Activated CD8-positive, alpha-beta memory T cell treated with anti-CD3 and anti-CD28 coated beads, Interleukin-2, amount 50 U/mL, for 1 hour (primary cell): ENCODE data around the gene SPATC1L.

Experiments
- DNase-seq: peaks from one replicate; pipeline ENCODE4 v3.0.0-alpha.2; 2020; ENCODE audit errors: extremely low read depth

The SPATC1L gene

GRCh38 chr21:46120301-46121285 is 63.7 kb downstream of the SPATC1L start:
- no peak for DNase-seq

DNA sequence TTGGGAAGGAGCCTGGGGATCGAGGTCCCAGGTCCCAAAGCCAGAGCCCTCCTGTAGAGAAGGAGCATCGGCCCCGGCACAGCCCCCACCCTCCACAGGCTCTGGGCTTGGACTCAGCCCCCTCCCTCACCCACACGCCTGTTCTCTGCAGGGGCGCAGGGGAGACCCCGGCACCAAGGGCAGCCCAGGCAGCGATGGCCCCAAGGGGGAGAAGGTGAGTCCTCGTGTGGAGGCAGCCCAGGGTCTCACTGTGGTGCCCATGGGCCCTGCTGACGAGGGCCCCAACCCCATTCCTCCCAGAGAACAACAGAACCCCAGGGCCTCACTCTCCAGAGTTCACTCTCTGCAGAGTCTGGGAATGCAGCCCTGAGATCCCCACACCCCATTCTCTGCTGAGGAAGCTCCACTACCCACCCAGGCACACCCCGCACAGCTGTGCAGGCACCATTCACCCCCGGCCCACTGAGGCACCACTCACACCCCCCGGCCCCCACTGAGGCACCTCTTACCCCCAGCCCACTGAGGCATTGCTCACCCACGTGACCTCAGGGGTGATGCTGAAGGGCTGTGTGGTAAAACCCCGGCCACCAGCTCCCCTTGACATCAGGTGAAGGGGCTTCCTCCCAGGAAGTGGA is 64.5 kb downstream of the SPATC1L start:
- no peak for DNase-seq

DNA sequence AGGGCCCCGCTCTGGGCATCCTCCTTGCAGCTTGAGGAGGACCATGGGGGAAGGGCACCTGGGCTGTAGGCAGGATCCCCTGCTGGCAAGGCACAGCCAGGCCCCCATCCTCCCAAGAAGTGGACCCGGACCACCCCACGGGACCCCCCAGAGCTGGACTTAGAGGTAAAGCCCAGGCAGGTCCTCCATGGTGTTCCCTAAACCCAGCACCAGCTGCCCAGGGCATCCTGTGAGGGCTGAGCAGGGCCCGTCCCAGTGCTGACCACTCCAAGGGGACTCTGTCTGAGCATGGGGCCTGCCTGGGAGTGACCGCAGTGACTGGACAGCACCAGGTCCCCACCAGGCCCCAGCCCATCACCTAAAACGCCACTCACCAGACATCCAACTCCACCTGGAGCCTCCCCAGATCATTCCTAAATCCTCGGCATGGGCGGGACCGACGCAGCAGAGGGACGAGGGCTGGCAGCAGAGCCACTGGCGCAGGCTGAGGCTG is 65.1 kb downstream of the SPATC1L start:
- no peak for DNase-seq

- no peak for DNase-seq
Measured at GRCh38 chr21:46118316-46119143, 65.7 kb downstream of the SPATC1L start.

- no peak for DNase-seq
Measured at GRCh38 chr21:46117586-46118315, 66.5 kb downstream of the SPATC1L start.

DNA sequence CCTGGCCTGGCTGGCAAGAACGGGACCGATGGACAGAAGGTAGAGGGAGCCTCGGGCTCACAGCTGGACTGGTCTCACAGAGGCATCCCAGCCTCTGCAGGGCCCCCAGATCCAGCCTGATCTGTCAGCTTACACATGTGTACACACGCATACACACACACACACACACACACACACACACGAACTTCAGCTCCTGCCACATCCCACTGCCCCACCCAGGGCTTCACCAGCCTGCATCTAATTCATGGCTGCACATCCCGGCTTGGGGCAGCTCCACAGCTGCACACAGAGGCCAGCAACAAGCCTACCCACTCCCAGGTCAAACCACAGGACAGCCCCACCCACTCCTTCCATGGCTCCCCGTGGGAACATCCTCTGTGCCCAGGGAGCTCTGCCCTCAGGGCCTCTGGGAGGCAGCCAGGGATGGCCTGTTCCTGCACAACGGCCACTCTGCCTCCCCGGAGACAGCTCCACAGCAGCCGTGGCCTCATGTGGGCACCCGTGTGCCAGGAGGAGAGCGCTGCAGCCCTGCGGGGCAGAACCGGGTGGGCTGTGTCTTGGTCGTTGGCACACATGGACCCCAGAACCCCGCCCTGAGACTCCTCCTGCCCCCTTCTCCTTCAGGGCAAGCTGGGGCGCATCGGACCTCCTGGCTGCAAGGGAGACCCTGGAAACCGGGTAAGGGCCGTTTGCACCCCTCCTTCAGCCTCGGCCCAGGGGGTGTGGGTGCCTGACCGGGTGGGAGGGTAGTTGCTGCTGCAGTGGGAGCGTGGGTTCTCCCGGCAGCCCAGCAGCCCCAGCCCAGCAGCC is 67.3 kb downstream of the SPATC1L start:
- no peak for DNase-seq

DNA sequence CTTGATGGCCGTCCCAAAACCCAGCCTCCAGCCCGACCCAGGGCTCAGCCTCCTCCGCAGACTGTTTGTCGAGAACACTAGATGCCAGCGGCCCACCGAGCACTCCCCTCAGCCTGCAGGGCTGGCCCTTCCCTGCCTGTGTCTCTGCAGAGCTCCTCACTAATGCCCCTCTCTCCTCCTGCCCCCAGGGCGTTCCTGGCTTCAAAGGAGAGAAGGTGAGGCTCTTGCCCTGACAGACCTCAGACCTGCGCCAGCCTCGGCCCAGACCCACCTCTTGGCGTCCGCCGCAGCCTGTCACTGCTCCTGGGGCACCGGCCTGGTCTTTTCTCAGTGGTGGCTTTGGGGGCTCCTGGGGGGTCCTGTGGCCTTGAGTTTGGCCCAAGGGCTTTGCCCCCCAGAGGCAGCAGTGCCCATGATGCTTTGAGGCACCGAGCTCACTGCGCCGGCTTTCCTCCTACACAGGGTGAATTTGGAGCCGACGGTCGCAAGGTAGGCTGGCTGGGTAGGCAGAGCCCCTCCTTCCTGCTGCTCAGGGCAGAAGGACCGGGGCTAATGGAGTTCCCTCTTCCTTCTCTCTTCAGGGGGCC is 68.0 kb downstream of the SPATC1L start:
- no peak for DNase-seq

DNA sequence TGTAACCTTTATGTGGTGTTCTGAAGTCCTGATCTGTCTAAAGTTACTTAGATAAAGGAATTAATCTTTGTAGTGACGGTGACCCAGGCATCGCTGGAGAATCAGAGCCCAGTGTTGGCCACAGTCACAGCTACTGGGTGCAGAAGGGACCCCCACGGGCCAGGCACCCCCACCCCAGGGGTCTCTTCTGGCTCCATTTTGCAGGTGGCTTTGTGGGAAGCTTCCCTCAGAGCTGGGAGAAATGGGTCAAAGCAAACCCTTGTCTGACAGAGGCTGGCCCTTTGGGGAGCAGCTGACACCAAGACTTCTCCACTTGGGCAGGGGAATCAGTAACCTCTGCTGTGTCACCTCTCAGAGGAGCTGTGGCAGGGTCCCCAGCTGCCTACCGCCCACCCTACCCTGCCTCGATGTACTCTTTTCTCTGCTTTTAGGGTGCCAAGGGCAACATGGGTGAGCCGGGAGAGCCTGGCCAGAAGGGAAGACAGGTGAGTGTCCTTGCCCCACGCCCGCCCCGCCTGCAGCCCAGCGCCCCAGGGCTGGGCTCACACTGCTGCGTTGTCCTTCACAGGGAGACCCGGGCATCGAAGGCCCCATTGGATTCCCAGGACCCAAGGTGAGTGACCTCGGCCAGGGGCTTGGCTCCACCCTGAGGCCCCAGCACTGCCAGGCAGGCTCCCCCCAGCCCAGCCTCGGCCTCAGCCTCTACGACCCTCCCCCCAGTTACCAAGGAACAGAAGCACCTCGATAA is 68.6 kb downstream of the SPATC1L start:
- no peak for DNase-seq

- DNase-seq: no peak
Measured at GRCh38 chr21:46114963-46115362, 69.3 kb downstream of the SPATC1L start.

DNA sequence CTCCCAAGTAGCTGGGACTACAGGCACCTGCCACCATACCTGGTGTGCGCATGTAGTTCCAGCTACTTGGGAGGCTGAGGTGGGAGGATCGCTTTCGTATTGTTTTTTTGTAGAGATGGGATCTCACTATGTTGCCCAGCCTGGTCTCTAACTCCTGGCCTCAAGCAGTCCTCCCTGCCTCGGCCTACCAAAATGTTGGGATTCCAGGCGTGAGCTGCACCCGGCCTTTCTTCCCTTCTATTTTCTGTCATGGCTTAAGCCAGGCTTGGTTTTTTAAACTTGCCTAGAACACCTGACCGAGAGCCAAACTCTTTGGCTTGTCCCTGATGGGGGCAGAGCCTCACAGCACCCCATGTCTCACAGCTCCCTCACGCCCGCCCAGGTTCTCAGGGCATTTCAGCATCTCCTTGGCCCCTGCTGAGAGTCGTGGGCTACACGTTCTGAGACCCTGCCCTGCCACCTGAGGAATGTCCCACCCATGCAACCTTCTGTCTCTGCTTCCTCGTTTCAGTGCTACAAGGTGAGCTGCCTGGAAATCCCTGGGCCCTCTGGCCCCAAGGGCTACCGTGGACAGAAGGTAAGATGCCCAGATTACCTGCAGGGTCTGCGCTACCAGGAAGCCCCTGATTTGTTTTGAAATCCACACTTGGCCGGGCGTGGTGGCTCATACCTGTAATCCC is 70.6 kb downstream of the SPATC1L start:
- DNase-seq: no peak

DNA sequence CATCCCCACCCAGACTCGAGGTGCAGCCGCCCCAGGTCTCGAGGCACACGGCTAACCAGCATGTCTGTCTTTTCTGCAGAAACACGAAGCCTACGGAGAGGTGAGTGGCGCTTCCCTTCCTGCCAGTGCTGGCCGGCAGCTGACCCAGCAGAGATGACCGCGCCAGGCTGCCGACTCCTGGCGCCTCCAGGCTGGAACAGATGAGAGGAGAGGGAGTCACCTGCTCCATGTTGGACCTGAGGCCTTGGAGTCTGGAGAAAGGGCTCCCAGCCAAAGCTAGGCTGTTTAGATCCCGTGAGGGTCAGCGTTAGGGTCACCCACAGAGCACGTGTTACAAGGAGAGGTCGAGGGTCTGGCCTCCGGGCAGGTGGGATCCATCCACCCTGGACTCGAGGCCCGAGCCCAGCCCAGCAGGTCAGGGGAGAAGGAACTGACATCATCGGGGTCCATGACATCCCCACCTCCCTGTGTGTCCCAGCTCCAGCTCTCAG is 71.5 kb downstream of the SPATC1L start:
- no peak for DNase-seq

DNA sequence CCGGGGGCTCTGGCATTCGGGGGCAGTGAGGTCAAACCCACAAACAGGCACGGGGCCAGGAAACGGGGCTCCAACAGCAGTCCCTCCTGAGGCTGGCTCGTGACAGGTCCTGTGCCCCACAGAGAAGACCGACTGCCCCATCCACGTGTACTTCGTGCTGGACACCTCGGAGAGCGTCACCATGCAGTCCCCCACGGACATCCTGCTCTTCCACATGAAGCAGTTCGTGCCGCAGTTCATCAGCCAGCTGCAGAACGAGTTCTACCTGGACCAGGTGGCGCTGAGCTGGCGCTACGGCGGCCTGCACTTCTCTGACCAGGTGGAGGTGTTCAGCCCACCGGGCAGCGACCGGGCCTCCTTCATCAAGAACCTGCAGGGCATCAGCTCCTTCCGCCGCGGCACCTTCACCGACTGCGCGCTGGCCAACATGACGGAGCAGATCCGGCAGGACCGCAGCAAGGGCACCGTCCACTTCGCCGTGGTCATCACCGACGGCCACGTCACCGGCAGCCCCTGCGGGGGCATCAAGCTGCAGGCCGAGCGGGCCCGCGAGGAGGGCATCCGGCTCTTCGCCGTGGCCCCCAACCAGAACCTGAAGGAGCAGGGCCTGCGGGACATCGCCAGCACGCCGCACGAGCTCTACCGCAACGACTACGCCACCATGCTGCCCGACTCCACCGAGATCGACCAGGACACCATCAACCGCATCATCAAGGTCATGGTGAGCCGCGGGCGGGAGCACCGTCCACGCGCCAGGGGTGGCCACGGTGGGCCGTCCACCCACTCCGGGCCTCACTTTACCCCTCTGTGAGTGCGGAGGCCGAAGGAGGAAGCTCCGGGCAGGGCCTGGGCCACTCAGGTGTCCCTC is 72.2 kb downstream of the SPATC1L start:
- DNase-seq: no peak

DNA sequence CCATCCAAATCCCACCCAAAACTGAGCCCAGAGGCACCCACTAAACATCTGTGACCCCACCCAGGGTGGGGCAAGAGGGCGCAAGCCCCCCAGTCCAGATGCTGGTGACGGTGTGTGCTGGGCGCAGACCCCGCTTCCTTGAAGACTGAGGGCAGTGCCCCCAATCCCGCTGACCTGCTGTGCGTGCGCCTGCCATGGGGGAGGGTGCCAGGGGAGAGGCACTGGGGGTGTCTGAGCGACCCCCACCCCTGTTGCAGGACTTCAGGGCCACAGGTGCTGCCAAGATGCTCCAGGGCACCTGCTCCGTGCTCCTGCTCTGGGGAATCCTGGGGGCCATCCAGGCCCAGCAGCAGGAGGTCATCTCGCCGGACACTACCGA is 73.1 kb downstream of the SPATC1L start:
- DNase-seq: no peak
